ENCODE results near the gene UPF3A.

DNA sequence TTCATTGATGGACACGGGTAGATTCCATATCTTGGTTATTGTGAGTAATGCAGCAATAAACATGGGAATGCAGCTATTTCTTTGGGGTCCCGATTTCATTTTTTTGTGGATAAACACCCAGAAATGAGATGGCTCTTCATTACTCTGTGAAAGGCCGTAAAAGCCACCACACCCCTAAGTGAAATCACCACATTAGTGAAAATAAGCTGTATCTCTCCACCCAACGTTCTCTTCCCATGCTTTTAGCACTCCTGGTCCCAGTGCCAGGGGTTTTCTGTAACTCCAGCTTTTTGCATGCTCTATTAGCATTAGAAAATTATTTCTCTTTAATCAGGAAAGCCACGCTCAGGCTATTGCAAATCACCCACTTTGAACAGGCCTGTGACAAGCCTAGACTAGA, 48.7 kb downstream of the UPF3A start:
- TF ChIP-seq, protein P1, sequence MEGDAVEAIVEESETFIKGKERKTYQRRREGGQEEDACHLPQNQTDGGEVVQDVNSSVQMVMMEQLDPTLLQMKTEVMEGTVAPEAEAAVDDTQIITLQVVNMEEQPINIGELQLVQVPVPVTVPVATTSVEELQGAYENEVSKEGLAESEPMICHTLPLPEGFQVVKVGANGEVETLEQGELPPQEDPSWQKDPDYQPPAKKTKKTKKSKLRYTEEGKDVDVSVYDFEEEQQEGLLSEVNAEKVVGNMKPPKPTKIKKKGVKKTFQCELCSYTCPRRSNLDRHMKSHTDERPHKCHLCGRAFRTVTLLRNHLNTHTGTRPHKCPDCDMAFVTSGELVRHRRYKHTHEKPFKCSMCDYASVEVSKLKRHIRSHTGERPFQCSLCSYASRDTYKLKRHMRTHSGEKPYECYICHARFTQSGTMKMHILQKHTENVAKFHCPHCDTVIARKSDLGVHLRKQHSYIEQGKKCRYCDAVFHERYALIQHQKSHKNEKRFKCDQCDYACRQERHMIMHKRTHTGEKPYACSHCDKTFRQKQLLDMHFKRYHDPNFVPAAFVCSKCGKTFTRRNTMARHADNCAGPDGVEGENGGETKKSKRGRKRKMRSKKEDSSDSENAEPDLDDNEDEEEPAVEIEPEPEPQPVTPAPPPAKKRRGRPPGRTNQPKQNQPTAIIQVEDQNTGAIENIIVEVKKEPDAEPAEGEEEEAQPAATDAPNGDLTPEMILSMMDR (IDR thresholded peaks at IDR 0.05 in 8 of 11, conservative IDR thresholded peaks at IDR 0.05 in 3 of 11) = no peak
- TF ChIP-seq POLR2A (IDR thresholded peaks at IDR 0.05) = no peak
